WTC11 (cell line): ENCODE results near the gene GSPT1.

Experiments used
- ATF1 ChIP-seq: sonication (generic); formaldehyde crosslinking; IDR thresholded peaks from 2 replicates; pipeline ENCODE4 v1.8.1; 2023; ENCODE audit warnings: mild to moderate bottlenecking, moderate library complexity, missing genetic modification reagents
- CTCF ChIP-seq: fragments of 200-600 bp; IDR thresholded peaks from 2 replicates; pipeline ENCODE4 v1.8.0; 2022; ENCODE audit warnings: antibody characterized with exemption
- JUN ChIP-seq: sonication (generic); formaldehyde crosslinking; IDR thresholded peaks from 2 replicates; pipeline ENCODE4 v1.8.0; 2023; ENCODE audit warnings: mild to moderate bottlenecking, missing genetic modification reagents
- MAX ChIP-seq: sonication (generic); formaldehyde crosslinking; IDR thresholded peaks from 2 replicates; pipeline ENCODE4 v1.8.0; 2022; ENCODE audit warnings: mild to moderate bottlenecking, missing genetic modification reagents
- NR2C2 ChIP-seq: sonication (generic); formaldehyde crosslinking; IDR thresholded peaks from 2 replicates; pipeline ENCODE4 v1.8.0; 2022; ENCODE audit warnings: mild to moderate bottlenecking, missing genetic modification reagents
- STAT6 ChIP-seq: sonication (generic); formaldehyde crosslinking; conservative IDR thresholded peaks from 2 replicates; pipeline ENCODE4 v1.8.1; 2023; ENCODE audit warnings: mild to moderate bottlenecking, low read depth, missing genetic modification reagents, moderate library complexity
- TEAD1 ChIP-seq: sonication (generic); formaldehyde crosslinking; IDR thresholded peaks from 2 replicates; pipeline ENCODE4 v1.8.0; 2022; ENCODE audit warnings: mild to moderate bottlenecking, missing genetic modification reagents
- TF ChIP-seq, protein P1 (sequence below): sonication (generic); formaldehyde crosslinking; IDR thresholded peaks from 2 replicates; pipeline ENCODE4 v1.8.1; 2023; ENCODE audit warnings: mild to moderate bottlenecking, missing genetic modification reagents, borderline replicate concordance
- TF ChIP-seq, protein P2 (sequence below): sonication (generic); formaldehyde crosslinking; IDR thresholded peaks from 2 replicates; pipeline ENCODE4 v1.8.1; 2023; ENCODE audit warnings: mild to moderate bottlenecking, missing genetic modification reagents, moderate library complexity

DNA sequence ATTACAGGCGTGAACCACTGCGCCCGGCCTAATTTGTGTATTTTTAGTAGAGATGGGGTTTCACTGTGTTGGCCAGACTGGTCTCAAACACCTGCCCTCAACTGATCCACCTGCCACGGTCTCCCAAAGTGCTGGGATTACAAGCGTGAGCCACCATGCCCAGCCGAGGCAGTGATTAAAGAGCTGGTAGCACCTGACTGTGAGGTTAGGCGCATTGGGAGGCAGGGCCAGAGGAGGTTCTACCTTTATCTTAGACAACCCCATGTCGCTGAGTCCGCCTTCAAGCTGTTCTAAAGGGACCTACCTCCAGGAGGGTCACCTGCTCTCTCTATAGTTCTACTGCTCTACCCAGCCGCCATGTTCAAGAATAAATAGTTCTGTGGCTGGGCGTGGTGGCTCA, 72.5 kb downstream of the GSPT1 start:
- no peak for TF ChIP-seq CTCF
- TF ChIP-seq NR2C2 = no peak
- TF ChIP-seq JUN (CRISPR knock-in tag) = no peak
- no peak for TF ChIP-seq STAT6
- TF ChIP-seq ATF1 (CRISPR knock-in tag) = no peak
- TF ChIP-seq, protein P1, sequence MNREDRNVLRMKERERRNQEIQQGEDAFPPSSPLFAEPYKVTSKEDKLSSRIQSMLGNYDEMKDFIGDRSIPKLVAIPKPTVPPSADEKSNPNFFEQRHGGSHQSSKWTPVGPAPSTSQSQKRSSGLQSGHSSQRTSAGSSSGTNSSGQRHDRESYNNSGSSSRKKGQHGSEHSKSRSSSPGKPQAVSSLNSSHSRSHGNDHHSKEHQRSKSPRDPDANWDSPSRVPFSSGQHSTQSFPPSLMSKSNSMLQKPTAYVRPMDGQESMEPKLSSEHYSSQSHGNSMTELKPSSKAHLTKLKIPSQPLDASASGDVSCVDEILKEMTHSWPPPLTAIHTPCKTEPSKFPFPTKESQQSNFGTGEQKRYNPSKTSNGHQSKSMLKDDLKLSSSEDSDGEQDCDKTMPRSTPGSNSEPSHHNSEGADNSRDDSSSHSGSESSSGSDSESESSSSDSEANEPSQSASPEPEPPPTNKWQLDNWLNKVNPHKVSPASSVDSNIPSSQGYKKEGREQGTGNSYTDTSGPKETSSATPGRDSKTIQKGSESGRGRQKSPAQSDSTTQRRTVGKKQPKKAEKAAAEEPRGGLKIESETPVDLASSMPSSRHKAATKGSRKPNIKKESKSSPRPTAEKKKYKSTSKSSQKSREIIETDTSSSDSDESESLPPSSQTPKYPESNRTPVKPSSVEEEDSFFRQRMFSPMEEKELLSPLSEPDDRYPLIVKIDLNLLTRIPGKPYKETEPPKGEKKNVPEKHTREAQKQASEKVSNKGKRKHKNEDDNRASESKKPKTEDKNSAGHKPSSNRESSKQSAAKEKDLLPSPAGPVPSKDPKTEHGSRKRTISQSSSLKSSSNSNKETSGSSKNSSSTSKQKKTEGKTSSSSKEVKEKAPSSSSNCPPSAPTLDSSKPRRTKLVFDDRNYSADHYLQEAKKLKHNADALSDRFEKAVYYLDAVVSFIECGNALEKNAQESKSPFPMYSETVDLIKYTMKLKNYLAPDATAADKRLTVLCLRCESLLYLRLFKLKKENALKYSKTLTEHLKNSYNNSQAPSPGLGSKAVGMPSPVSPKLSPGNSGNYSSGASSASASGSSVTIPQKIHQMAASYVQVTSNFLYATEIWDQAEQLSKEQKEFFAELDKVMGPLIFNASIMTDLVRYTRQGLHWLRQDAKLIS (CRISPR knock-in tag) = no peak
- no peak for TF ChIP-seq MAX (CRISPR knock-in tag)
- TF ChIP-seq TEAD1 (CRISPR knock-in tag) = no peak
- TF ChIP-seq, protein P2, sequence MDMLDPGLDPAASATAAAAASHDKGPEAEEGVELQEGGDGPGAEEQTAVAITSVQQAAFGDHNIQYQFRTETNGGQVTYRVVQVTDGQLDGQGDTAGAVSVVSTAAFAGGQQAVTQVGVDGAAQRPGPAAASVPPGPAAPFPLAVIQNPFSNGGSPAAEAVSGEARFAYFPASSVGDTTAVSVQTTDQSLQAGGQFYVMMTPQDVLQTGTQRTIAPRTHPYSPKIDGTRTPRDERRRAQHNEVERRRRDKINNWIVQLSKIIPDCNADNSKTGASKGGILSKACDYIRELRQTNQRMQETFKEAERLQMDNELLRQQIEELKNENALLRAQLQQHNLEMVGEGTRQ = no peak
